ENCODE results near the gene FCHSD2.
A peak's percentile ranks its signal among the peaks of the same experiment; 100 is the strongest.
"Not testable (repeated sequence)": the region's sequence is repeated elsewhere in the genome, so short reads cannot be mapped to it uniquely, and the experiment has no call there.

The FCHSD2 gene

DNA sequence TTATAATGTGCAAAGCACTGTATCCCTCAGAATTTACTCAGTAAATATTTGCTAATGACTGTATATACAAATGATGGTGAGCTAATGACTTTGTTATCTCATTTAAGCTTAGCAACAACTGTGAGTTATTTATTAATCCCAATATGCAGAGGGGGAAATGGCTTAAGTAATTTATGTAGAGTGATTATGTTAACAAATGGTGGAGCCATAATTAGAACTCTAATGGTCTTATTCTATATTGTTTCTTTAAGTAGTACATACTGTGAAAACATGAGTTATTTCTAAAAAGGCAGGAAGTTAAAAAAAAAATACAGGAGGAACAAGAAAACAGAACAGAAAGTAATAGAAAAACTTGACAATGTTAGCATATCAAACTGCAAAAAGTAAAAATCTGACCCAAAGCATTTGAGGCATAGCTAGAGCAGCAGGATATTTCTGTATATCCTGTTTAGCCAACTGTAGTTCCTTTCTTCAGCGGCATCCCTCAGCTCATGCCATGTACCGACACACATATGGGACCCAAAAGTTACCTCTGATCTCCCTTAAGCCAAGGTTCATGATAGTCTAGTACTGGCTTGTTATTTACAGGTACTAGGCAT, 94.2 kb downstream of the FCHSD2 start:
- no peak for DNase-seq
- no peak for ATAC-seq
- Mint-ChIP-seq H3K9me3 (no peaks in the 10 kb centered on the region), H3K4me1 (peaks cover 13% of the 10 kb centered on the region), H3K27me3 (no peaks in the 10 kb centered on the region), H3K27ac (peak overlapping the region in 1 of 2 donors; percentile 13), H3K4me3 (peak overlapping the region; percentile 8 to 51)

DNA sequence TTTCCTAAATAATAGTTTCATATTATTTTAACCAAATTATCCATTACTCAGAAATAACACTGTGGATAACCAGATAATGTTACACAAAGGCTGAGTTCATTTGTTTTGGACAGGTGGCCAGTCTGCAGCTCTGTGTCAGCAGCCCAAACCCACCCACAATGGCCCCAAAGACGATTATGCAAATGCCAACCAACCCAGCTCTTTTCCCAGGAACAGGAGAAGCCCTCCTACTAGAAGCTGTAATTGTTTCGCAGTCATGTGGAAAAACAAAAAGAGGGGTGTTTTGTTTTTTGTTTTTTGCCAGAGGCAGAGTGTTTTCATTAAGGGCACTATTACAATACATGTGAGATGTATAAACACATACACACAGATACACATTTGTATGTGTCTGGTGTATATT, 102.1 kb downstream of the FCHSD2 start:
- ATAC-seq: no peak
- Mint-ChIP-seq H3K9me3 (no peaks in the 10 kb centered on the region), H3K4me1 (peaks cover 8% of the 10 kb centered on the region), H3K27me3 (no peaks in the 10 kb centered on the region), H3K4me3 (no peak overlapping the region), H3K27ac (peak overlapping the region in 1 of 2 donors; percentile 21)
- no peak for DNase-seq

- ATAC-seq: peak; percentile 82
- Mint-ChIP-seq H3K4me3 (peak overlapping the region; percentile 62 to 68), H3K27ac (peak overlapping the region; percentile 85 to 92)
These were observed 107.3 kb downstream of the FCHSD2 start for GRCh38 chr11:73034777-73035176.

GRCh38 chr11:73034331-73034730, 107.8 kb downstream of the FCHSD2 start:
- Mint-ChIP-seq H3K27ac (peak overlapping the region; percentile 85 to 92), H3K4me3 (peak overlapping the region; percentile 62 to 68)

More at GRCh38 chr11:73034777-73035176, 107.3 kb downstream of the FCHSD2 start:
- H3K4me1 Mint-ChIP-seq: peaks cover 37% of the 10 kb centered on the region
- DNase-seq: no peak
- no peaks in the 10 kb centered on the region for H3K27me3 Mint-ChIP-seq
- peaks cover 0 to under 1% of the 10 kb centered on the region in 2 donors for H3K9me3 Mint-ChIP-seq

GRCh38 chr11:73030130-73030529, 112.0 kb downstream of the FCHSD2 start:
- Mint-ChIP-seq H3K9me3 (peaks cover 27 to 34% of the 10 kb centered on the region in 2 donors), H3K4me3 (no peak overlapping the region), H3K27ac (peak overlapping the region in 1 of 2 donors; percentile 23), H3K4me1 (peaks cover 47% of the 10 kb centered on the region), H3K27me3 (no peaks in the 10 kb centered on the region)
- ATAC-seq: no peak
- no peak for DNase-seq

More at GRCh38 chr11:73034331-73034730, 107.8 kb downstream of the FCHSD2 start:
- peaks cover 4 to 5% of the 10 kb centered on the region in 2 donors for H3K9me3 Mint-ChIP-seq
- H3K27me3 Mint-ChIP-seq: no peaks in the 10 kb centered on the region
- H3K4me1 Mint-ChIP-seq: peaks cover 42% of the 10 kb centered on the region
- ATAC-seq: peak; percentile 95
- DNase-seq: peak in 1 of 2 donors; percentile 4

GRCh38 chr11:73029403-73029802, 112.7 kb downstream of the FCHSD2 start:
- Mint-ChIP-seq H3K4me1 (peaks cover 40% of the 10 kb centered on the region), H3K9me3 (peaks cover 34 to 41% of the 10 kb centered on the region in 2 donors), H3K4me3 (no peak overlapping the region), H3K27ac (peak overlapping the region in 1 of 2 donors; percentile 71), H3K27me3 (no peaks in the 10 kb centered on the region)
- no peak for DNase-seq
- no peak for ATAC-seq

GRCh38 chr11:73028611-73029010, 113.5 kb downstream of the FCHSD2 start:
- Mint-ChIP-seq H3K9me3 (peaks cover 42 to 49% of the 10 kb centered on the region in 2 donors), H3K4me1 (peaks cover 35% of the 10 kb centered on the region), H3K27ac (no peak overlapping the region), H3K27me3 (no peaks in the 10 kb centered on the region), H3K4me3 (no peak overlapping the region)
- ATAC-seq (no peak), DNase-seq (no peak)

DNA sequence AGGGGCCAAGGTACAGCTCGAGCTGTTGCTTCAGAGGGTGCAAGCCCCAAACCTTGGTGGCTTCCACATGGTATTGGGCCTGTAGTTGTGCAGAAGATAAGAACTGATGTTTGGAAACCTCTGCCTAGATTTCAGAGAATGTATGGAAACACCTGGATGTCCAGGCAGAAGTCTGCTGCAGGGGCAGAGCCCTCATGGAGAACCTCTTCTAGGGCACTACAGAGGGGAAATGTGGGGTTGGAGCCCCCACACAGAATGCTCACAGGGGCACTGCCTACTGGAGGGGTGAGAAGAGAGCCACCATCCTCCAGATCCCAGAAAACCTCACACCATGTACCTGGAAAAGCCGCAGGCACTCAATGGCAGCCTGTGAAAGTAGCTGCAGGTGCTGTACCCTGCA, 114.3 kb downstream of the FCHSD2 start:
- not testable (repeated sequence) for H3K27me3 Mint-ChIP-seq, H3K27ac Mint-ChIP-seq, ATAC-seq, H3K4me3 Mint-ChIP-seq, DNase-seq
- Mint-ChIP-seq H3K9me3 (peaks cover 46 to 52% of the 10 kb centered on the region in 2 donors), H3K4me1 (peaks cover 29% of the 10 kb centered on the region)

DNA sequence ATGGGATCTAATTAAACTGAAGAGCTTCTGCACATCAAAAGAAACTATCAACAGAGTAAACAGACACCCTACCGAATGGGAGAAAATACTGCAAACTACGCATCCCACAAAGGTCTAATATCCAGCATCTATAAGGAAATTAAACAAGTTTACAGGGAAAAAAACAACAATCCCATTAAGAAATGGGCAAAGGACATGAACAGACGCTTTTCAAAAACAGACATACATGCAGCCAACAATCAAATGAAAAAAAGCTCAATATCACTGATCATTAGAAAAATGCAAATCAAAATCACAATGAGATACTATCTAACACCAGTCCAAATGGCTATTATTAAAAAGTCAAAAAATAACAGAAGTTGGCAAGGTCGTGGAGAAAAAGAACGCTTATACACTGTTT, 117.5 kb downstream of the FCHSD2 start:
- Mint-ChIP-seq H3K9me3 (peaks cover 54 to 57% of the 10 kb centered on the region in 2 donors), H3K4me3 (no peak overlapping the region), H3K27me3 (no peaks in the 10 kb centered on the region), H3K27ac (no peak overlapping the region), H3K4me1 (peaks cover 16% of the 10 kb centered on the region)
- DNase-seq: no peak
- ATAC-seq: no peak

GRCh38 chr11:73019996-73020395, 122.1 kb downstream of the FCHSD2 start:
- Mint-ChIP-seq H3K4me1 (no peaks in the 10 kb centered on the region), H3K27me3 (no peaks in the 10 kb centered on the region), H3K9me3 (peaks cover 24 to 27% of the 10 kb centered on the region in 2 donors), H3K4me3 (no peak overlapping the region), H3K27ac (no peak overlapping the region)
- no peak for DNase-seq
- ATAC-seq: no peak

DNA sequence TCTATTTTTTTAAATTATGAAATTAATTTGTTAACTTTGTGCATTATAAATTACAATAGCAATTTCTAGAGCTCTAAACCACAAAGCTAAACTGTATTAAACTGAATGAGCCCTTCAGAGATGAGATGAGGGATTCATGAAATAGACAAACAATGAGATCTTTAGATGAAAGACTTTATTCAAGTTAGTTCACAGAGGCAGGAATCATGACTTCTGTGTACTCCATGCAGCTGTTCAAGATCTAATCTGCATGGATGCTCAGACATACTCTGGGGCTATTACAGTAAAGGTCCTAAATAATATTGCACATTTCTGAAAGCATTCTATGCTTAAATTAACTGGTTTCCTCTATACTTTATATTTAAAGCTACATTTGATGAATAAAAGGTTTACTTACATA, 122.7 kb downstream of the FCHSD2 start:
- no peak overlapping the region for H3K4me3 Mint-ChIP-seq
- ATAC-seq (no peak), DNase-seq (no peak)
- no peaks in the 10 kb centered on the region for H3K4me1 Mint-ChIP-seq
- H3K27ac Mint-ChIP-seq: no peak overlapping the region
- no peaks in the 10 kb centered on the region for H3K27me3 Mint-ChIP-seq
- peaks cover 19 to 21% of the 10 kb centered on the region in 2 donors for H3K9me3 Mint-ChIP-seq

DNA sequence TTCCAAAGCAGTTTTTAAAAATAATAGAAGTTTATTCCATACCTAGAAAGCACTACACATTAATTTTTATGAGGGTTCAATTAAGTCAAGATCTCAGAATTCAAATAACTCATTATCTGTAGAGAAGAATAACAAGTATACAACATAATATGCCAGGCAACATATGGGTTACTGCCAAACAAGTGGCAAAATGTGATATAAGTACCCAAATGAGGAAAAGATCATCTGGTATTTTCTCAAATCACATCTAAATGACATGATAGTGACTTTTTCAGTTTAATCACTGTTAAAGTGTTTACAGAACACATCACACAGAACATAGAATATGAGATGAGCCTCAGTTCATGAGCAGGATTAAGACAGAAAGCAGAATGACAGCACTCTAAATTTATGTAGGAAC, 123.3 kb downstream of the FCHSD2 start:
- H3K4me1 Mint-ChIP-seq: no peaks in the 10 kb centered on the region
- DNase-seq (no peak), ATAC-seq (no peak)
- no peak overlapping the region for H3K4me3 Mint-ChIP-seq
- H3K27me3 Mint-ChIP-seq: no peaks in the 10 kb centered on the region
- peaks cover 13 to 15% of the 10 kb centered on the region in 2 donors for H3K9me3 Mint-ChIP-seq
- H3K27ac Mint-ChIP-seq: no peak overlapping the region

- H3K9me3 Mint-ChIP-seq: peaks cover 5 to 8% of the 10 kb centered on the region in 2 donors
- no peak for DNase-seq
These were observed 124.9 kb downstream of the FCHSD2 start for GRCh38 chr11:73017024-73017751.

DNA sequence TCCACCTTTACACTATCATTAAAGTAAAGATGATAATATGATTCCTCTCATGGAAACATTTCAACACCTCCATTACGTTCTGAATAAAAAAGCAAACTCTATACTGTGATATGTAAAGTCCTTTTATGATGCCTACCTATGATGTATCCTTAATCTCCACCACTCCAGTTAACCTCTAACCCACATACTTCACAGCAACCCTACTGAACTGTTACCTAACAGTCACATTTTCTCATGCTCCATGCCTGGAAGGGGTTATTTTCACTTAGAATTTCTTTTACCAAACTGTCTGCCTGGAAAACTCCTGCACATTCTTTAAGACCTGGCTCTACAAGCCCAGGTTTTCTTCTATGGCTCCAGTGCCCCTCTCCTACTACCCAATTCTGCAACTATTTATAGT, 129.1 kb downstream of the FCHSD2 start:
- H3K4me3 Mint-ChIP-seq: no peak overlapping the region
- H3K27ac Mint-ChIP-seq: no peak overlapping the region
- no peak for ATAC-seq

More at GRCh38 chr11:73017024-73017751, 124.9 kb downstream of the FCHSD2 start:
- no peak overlapping the region for H3K27ac Mint-ChIP-seq
- no peaks in the 10 kb centered on the region for H3K4me1 Mint-ChIP-seq
- H3K27me3 Mint-ChIP-seq: no peaks in the 10 kb centered on the region
- no peak for ATAC-seq
- H3K4me3 Mint-ChIP-seq: no peak overlapping the region

GRCh38 chr11:73012121-73012863, 129.8 kb downstream of the FCHSD2 start:
- DNase-seq: no peak
- no peaks in the 10 kb centered on the region for H3K27me3 Mint-ChIP-seq
- H3K27ac Mint-ChIP-seq: no peak overlapping the region

More for the DNA sequence above, 129.1 kb downstream of the FCHSD2 start:
- Mint-ChIP-seq H3K4me1 (no peaks in the 10 kb centered on the region), H3K9me3 (peaks cover 13 to 23% of the 10 kb centered on the region in 2 donors), H3K27me3 (no peaks in the 10 kb centered on the region)
- no peak for DNase-seq

More at GRCh38 chr11:73012121-73012863, 129.8 kb downstream of the FCHSD2 start:
- Mint-ChIP-seq H3K4me3 (no peak overlapping the region), H3K9me3 (peaks cover 13 to 23% of the 10 kb centered on the region in 2 donors), H3K4me1 (no peaks in the 10 kb centered on the region)
- ATAC-seq: no peak
